GM19468 (cell line): ENCODE data around the gene RAPH1.
"Not testable (repeated sequence)": the region's sequence is repeated elsewhere in the genome, so short reads cannot be mapped to it uniquely, and the experiment has no call there.

Experiments used
- ATAC-seq: cut with Tn5 transposase; IDR thresholded peaks from one replicate; pipeline ENCODE4 v1.9.1; 2021; ENCODE audit warnings: mild to moderate bottlenecking, moderate library complexity, moderate number of reproducible peaks; ENCODE audit not compliant: unreplicated experiment; ENCODE audit errors: extremely low read depth

Gene RAPH1

GRCh38 chr2:203550266-203550665, 15.2 kb upstream of the RAPH1 start:
- no peak for ATAC-seq

- ATAC-seq: no peak
These were observed 14.3 kb upstream of the RAPH1 start for GRCh38 chr2:203549406-203549805.

GRCh38 chr2:203548887-203549286, 13.8 kb upstream of the RAPH1 start:
- no peak for ATAC-seq

- no peak for ATAC-seq
These were observed 12.3 kb upstream of the RAPH1 start for GRCh38 chr2:203547356-203547755.

GRCh38 chr2:203544402-203544801, 9.3 kb upstream of the RAPH1 start:
- ATAC-seq: no peak

GRCh38 chr2:203543898-203544328, 8.8 kb upstream of the RAPH1 start:
- ATAC-seq: no peak

- ATAC-seq: not testable (repeated sequence)
These were observed 5.5 kb upstream of the RAPH1 start for GRCh38 chr2:203540598-203540997.

GRCh38 chr2:203538237-203538636, 3.1 kb upstream of the RAPH1 start:
- ATAC-seq: not testable (repeated sequence)

- ATAC-seq: not testable (repeated sequence)
These were observed 1.5 kb upstream of the RAPH1 start for GRCh38 chr2:203536586-203536951.

GRCh38 chr2:203535784-203536585, 884 bp upstream of the RAPH1 start:
- ATAC-seq: no peak

GRCh38 chr2:203534621-203535077, 452 bp downstream of the RAPH1 start:
- no peak for ATAC-seq

GRCh38 chr2:203533676-203534591, 1.2 kb downstream of the RAPH1 start:
- no peak for ATAC-seq

- ATAC-seq: no peak
These were observed 2.0 kb downstream of the RAPH1 start for GRCh38 chr2:203532957-203533658.

GRCh38 chr2:203527719-203528118, 7.4 kb downstream of the RAPH1 start:
- ATAC-seq: no peak

GRCh38 chr2:203513268-203513667, 21.8 kb downstream of the RAPH1 start:
- not testable (repeated sequence) for ATAC-seq

- ATAC-seq: no peak
These were observed 24.2 kb downstream of the RAPH1 start for GRCh38 chr2:203510941-203511305.

- ATAC-seq: no peak
These were observed 24.7 kb downstream of the RAPH1 start for GRCh38 chr2:203510256-203510940.

GRCh38 chr2:203503460-203503859, 31.6 kb downstream of the RAPH1 start:
- ATAC-seq: not testable (repeated sequence)

- no peak for ATAC-seq
These were observed 33.2 kb downstream of the RAPH1 start for GRCh38 chr2:203501873-203502272.

GRCh38 chr2:203500951-203501350, 34.1 kb downstream of the RAPH1 start:
- no peak for ATAC-seq
